Stimulated activated CD8-positive, alpha-beta memory T cell treated with anti-CD3 and anti-CD28 coated beads, Interleukin-15, amount 100 ng/mL, for 48 hours (primary cell): ENCODE results near the gene HECTD4.

Source experiments
- DNase-seq, 2 donors: peaks; one replicate each; pipeline ENCODE4 v3.0.0-alpha.2; 2020; ENCODE audit warnings: low read depth in 2 of 2

Gene HECTD4

DNA sequence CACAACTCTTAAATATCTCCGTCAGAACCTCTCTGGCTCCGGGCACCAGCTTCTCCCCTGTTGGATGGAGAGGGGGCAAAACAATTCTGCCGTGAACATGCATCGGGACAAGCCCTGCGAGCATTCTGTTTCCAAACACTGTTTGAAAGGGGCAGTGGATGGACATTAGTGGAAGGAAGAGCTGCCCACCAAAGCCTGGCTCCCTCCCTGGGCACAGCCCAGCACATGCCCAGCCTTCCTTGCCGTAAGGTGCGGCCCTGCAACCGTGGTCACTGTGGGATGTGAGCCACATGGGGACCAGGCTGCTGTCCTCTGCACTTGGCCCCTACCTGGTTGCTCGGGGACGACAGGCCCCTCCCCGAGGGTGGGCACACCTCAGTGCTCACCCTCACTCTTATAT, 202.9 kb downstream of the HECTD4 start:
- DNase-seq = no peak

DNA sequence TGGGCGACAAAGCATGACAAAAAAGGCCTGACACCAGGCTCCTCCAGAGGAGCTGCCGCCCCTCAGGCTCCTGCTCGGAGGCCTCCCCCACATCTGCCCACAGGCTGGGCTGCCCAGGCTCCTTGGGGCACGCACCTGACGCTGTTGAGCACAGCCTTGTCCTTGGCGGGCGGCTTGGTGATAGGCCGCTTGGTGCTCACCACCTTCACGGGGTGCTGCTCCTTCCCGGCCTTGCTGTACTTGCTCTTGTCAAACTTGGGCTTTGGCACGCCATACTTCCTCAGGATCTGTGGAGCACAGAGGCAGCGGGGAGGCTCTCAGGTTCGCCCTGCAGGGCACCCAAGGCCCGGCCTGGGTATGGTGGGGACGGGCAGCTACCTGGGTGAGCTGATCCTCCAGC, 203.4 kb downstream of the HECTD4 start:
- DNase-seq = no peak

DNA sequence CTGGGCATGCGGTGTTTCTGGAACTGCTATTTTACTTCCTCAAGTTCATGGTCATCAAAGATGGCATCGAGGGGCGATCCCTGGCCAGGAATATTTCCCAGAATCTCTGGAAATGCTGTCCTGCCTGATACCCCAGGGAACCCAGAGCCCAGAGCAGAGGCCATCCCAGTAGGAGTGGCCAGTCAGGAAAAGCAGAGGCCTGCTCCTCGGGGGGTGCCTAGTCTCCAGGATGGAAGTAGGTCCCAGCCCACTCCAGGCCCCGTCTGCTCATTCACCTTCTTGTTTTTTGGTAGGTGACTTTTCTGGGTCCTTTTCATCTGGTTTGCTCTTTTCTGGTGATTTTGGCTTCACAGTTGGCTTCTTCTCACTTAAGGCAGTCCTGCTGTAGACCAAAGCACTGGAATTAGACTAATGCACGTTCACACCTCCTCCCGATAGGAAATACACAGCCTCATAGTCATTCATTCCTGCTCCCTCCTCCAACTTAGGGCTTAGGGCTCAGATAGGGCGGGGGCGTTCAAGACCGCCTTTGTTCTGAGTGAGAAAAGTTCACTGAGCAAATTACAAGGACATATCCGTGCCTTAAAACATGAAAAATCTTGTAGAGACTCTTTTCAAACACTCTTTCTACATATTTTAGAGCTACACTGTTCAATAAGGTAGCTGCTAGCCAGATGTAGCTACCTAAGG, 205.8 kb downstream of the HECTD4 start:
- DNase-seq = no peak

GRCh38 chr12:112175361-112176155, 206.7 kb downstream of the HECTD4 start:
- DNase-seq = no peak

DNA sequence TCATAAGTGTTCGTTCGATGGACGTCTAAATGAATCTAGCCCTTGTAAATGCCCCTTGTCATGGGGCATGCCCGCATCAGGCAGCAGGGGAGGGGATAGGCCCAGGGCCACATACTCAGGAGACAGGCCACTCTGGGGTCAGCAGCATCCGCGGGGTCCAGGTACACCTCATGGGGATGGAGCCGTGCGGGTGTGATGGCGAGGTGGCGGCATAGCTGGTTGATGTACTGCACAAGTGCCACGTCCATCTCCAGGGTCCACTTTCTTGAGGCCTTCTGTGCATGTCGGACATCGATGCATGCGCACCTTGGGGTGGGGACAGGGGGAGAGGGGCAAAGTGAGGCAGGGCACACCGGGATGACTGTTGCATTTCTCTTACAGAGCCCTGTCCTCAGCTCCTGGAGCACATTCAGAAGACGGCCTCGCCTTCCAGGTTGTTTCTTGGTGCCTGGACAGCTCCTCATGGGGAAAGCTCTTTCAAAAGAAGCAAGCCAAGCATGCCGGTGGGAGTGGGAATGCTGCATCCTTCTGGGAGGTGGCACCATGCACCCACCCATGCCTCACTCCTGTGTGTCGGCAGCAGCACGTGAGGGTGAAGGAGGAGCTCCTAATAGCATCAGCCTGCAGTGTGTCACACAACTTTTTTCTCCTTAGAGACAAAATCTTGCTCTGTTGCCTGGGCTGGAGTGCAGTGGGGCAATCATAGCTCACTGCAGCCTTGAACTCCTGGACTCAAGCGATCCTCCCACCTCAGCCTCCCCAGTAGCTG, 209.5 kb downstream of the HECTD4 start:
- DNase-seq = no peak

DNA sequence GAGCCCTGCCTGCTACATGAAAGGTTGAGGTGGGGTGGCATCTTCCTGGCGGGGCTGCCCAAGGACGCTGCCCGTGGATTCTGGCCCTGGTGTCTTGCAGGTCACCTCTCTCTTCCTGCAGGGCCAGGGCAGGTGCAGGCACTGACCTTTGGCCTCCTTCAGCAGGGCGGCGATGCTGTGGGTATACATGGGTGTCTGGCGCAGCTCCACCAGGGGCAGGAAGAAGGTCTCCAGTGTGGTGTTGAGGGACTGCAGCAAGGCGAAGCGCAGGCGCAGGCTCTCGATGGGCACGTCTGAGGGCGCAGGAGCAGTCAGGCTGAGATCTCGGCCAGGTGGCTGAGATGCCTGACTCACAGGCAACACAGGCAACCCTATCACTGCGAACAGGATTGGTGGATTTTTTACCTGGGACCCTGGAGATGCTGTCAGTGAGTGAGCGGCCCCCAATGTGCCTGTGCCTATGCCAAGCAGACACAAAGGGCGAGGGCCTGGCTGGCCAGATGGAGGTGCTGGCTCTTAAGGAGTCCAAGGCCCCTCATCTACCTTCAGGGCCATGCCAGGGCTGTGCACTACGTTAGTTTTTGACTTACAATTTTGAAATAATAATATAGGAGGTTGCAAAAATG, 211.1 kb downstream of the HECTD4 start:
- DNase-seq = no peak

DNA sequence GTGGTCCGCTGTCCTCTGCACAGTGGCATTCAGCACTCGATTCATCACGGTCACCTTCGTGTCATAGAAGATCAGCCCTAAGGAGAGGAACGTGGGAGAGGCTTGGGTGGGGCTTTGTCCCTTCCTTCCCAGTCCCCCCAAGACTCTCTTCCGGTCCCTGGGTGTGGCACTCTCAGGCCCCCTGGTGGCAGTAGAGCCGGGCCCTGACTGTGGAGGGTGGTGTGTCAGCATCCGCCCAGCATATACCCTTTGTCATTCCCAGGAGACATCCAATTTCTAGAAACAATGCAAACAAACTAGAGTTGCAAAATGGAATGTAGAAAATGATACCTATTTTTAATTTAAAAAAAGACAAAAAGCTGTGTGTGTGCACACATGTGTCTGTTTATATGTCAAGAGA, 211.9 kb downstream of the HECTD4 start:
- DNase-seq = no peak

- no peak for DNase-seq
Observed at GRCh38 chr12:112169966-112170365, 212.3 kb downstream of the HECTD4 start.

DNA sequence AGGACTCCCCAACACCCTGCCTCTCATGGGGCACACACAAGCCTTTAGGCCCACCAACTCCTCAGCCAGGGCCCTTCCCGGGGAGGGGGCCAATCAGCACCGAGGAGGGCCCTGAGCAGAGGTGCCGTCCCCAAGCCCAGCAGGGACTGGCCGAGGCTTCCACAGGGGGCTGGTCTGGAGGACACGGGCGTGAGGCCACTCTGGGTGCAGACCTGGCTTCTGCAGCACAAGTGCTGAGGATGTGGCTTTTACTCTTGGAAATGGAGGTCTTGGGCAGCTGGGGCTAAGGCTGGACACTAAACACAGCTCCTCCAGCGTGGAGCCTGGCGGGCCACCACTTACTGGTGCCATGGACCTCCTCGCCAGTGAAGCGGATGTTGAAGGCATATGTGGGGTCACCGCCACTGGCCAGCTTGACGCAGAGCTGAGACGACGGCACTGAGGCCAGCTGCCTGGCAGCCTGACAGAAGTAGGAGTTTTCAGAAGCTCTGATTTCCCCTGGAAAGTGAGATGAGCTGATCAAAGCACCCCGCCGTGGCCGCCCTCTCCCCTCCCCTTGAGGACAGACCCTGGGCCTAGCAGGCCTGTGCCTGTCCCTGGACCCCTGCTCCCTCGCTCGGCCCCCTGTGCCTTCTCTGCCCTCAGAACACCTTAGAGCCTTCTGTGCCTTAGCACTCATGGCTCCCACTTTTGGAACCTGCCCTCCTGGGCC, 212.9 kb downstream of the HECTD4 start:
- no peak for DNase-seq

GRCh38 chr12:112168561-112168971, 213.7 kb downstream of the HECTD4 start:
- DNase-seq = no peak

- DNase-seq = no peak
Observed at GRCh38 chr12:112167718-112168525, 214.3 kb downstream of the HECTD4 start.

DNA sequence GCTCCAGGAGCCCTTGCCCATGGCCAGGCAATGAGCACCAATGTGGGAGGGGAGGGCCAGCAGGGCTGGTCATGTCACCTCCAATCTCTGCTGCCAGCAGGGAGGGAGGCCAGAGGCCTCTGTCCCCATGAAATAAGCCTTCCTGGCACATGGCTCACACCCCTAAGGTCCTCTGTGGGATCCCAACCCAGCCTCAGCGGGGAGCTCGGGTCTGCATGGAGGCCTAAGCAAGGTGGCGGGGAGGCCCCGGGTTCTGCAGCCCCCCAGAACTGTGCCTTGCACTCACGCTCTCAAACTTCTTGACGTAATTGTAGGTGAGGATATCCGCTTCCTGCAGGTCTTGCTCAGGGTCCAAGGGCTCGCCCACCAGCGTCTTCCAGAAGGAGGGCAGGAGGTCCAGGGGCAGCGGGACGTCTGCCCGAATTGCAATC, 215.2 kb downstream of the HECTD4 start:
- DNase-seq = no peak

DNA sequence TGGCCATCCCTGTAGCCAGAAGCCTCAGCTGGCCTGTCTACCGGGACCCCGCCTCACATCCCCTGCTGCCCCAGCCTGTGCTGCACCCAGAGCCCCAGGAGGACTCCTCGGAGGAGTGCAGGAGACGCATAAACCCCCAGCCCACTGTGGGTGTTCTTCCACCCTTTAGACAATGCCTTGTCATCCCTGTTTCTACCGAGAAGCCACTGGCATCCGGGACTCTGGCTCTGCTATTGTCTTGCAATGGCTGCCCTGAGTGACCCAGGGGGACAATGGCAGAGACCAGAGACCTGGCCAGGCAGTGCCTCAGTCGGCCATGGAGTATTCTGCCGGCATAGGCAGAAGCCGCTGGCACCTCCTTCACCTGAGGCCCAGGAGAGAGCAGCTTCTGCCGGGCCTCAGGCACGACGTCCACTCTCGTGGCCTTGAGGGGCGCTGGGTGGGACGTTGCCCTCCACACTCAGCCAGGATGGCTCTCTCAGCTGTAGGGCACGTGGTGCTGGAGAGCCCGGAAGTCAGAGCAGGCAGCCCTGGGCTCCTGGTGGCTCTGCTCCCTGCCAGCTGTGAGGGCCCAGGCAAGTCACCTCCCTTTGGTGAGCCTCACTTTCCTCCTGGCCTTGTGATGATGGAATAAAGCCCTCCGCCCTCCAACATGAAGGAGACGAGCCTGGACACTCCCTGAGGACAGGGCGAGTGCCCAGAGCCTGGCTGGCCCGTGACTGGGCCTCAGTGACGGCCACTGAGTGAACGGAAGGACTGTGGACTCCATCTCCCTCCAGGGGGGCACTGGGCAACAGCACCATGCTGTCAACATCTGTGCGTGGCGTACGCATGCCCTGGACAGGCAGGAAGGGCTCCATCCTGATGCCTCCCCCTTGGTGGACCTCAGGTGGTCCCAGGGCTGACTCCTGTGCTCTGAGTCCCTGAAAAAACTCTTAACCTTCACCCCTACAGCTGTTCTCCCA, 215.9 kb downstream of the HECTD4 start:
- DNase-seq = no peak

- DNase-seq = no peak
Observed at GRCh38 chr12:112165624-112166023, 216.6 kb downstream of the HECTD4 start.

GRCh38 chr12:112164011-112164660, 218.1 kb downstream of the HECTD4 start:
- no peak for DNase-seq

GRCh38 chr12:112163471-112163991, 218.7 kb downstream of the HECTD4 start:
- DNase-seq = no peak

DNA sequence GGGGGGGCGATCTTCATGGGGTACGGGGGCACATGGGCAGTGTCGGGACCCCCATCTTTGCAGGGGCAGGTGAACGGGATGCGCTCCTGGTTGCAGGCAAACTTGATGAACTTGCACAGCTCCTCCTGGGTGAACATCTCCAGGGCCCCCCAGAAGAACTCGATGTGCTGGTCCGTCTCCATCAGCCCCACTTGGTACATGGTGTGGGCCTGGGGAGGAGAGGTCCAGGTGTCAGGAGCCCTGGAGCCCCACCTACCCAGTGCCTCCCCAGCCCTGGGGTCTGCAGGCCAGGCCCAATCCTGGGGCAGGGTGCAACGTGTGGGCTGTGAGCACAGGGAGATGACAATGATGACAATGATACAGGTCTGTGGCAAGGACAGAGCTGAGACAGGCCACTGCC, 219.2 kb downstream of the HECTD4 start:
- DNase-seq = no peak

DNA sequence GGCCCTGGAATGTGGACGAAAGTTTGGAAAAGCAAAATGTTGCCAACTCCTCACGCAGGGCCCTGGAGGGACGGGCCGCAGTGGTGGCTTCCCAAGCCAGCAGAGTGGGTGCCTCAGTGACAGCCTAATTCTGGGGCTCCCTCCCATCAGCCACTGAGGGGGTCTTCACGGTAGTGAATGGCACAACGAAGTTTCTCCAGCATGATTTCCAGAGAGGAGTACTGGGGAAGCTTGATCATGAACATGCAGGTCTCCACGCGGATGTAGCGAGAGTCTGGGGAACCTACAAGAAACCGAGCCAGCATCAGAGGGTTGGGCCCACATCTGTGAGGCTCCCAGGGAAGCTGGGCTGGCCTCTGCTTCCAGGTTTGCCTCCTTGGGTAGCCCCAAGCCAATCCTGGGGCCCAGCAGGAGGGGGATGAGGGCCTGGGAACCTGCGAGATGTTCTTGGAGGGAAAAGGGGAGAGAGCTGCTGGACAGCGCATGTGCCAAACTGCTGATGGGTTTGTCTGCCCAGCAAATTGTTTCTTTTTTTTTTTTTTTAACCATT, 219.9 kb downstream of the HECTD4 start:
- no peak for DNase-seq
